Endothelial cell of umbilical vein (primary cell): ENCODE results near the gene CIP2A. TPM values are rescaled to one million over a fixed set of nuclear protein-coding genes. Genes with fewer than 3 reads are reported as not detected.

ENCODE experiments used
- BruUV-seq: library from RNA; stranded (reverse); fragments of 400-500 nt; replicated peaks from 2 replicates; lab custom pipeline; 2021; lab: Mats Ljungman, UMichigan
- CTCF ChIA-PET: fragments of 300-600, 350-600 bp; sonication (Branson Sonifier 250); formaldehyde crosslinking; loops from one replicate; lab custom pipeline; 2021; ENCODE audit warnings: antibody characterized with exemption, inconsistent platforms; lab: Charles Lee
- POLR2A ChIA-PET: fragments of 300-600, 350-600 bp; sonication (Branson Sonifier 250); formaldehyde crosslinking; loops from one replicate; lab custom pipeline; 2021; ENCODE audit warnings: antibody characterized with exemption, inconsistent platforms; lab: Charles Lee
- DNase-seq: peaks from one replicate; pipeline ENCODE4 v3.0.0-alpha.2; 2011; ENCODE audit warnings: low read depth, low spot score
- FAIRE-seq: peaks from 2 replicates; lab custom pipeline; 2011; peaks lifted over from hg19 to GRCh38; lab: Jason Lieb, UNC
- H2AFZ ChIP-seq: 2 replicates; pipeline ENCODE4 v1.6.0; 2012; ENCODE audit warnings: low read depth, low read length, control low read depth, inconsistent platforms
- H3K27ac ChIP-seq: 2 replicates; pipeline ENCODE4 v1.5.1; 2011; ENCODE audit warnings: low read depth, mild to moderate bottlenecking, control low read depth, low read length, moderate library complexity; ENCODE audit not compliant: insufficient read depth
- H3K27me3 ChIP-seq, 2 experiments: 2 replicates each; pipeline versions ENCODE4 v1.6.0 to v1.6.1; 2011; ENCODE audit warnings: low read length in 2 of 2, mixed read lengths in 1 of 2; ENCODE audit not compliant: control insufficient read depth in 2 of 2, insufficient read depth in 2 of 2
- H3K36me3 ChIP-seq, 2 experiments: 2 replicates in 1 of 2; 3 replicates in 1 of 2; pipeline ENCODE4 v1.5.1; 2011; ENCODE audit warnings: low read length in 2 of 2, mild to moderate bottlenecking in 1 of 2, moderate library complexity in 1 of 2; ENCODE audit not compliant: control insufficient read depth in 2 of 2, insufficient read depth in 2 of 2; ENCODE audit errors: extremely low read depth in 1 of 2
- H3K4me1 ChIP-seq: 3 replicates; pipeline ENCODE4 v1.5.1; 2011; ENCODE audit warnings: mild to moderate bottlenecking, low read length; ENCODE audit not compliant: control insufficient read depth, insufficient read depth; ENCODE audit errors: extremely low read depth
- H3K4me2 ChIP-seq: 2 replicates; pipeline ENCODE4 v1.6.1; 2011; ENCODE audit warnings: low read length, control low read depth, mixed read lengths; ENCODE audit not compliant: insufficient read depth
- H3K4me3 ChIP-seq, 3 experiments: fragments of 200-600 bp in 1 of 3; sonication (generic), shearing (Covaris generic) in 1 of 3; replicated peaks in 1 of 3; 2 replicates each; pipeline ENCODE4 v1.5.1; 2011 to 2016; ENCODE audit warnings: control low read depth in 3 of 3, low read length in 3 of 3, mild to moderate bottlenecking in 2 of 3, inconsistent platforms in 1 of 3, low read depth in 1 of 3, moderate library complexity in 1 of 3; ENCODE audit not compliant: insufficient read depth in 1 of 3
- H3K79me2 ChIP-seq: 2 replicates; pipeline ENCODE4 v1.6.0; 2012; ENCODE audit warnings: low read length, inconsistent platforms; ENCODE audit not compliant: control insufficient read depth, insufficient read depth
- H3K9ac ChIP-seq: replicated peaks from 2 replicates; pipeline ENCODE3; 2011; ENCODE audit warnings: low read length, control low read depth; ENCODE audit not compliant: insufficient read depth; ENCODE audit errors: extremely low read depth
- H3K9me1 ChIP-seq: replicated peaks from 3 replicates; pipeline ENCODE4 v1.6.0; 2011; ENCODE audit warnings: mild to moderate bottlenecking, low read length; ENCODE audit not compliant: control insufficient read depth, insufficient read depth; ENCODE audit errors: extremely low read depth
- H3K9me3 ChIP-seq: replicated peaks from 2 replicates; pipeline ENCODE4 v1.5.1; 2012; ENCODE audit warnings: low read length, inconsistent platforms; ENCODE audit not compliant: control insufficient read depth, insufficient read depth
- H4K20me1 ChIP-seq: replicated peaks from 2 replicates; pipeline ENCODE3; 2011; ENCODE audit warnings: mild to moderate bottlenecking, low read length; ENCODE audit not compliant: control insufficient read depth, insufficient read depth; ENCODE audit errors: extremely low read depth
- CTCF ChIP-seq, 2 donors: IDR thresholded peaks; 1 replicate in 1 of 2; 2 replicates in 1 of 2; pipeline ENCODE4 v1.5.1; 2011; ENCODE audit warnings: low read length in 2 of 2, mild to moderate bottlenecking in 2 of 2, moderate library complexity in 2 of 2, control low read depth in 1 of 2, inconsistent platforms in 1 of 2, low read depth in 1 of 2; ENCODE audit not compliant: insufficient read depth in 1 of 2; ENCODE audit errors: extremely low read depth in 1 of 2
- EZH2 ChIP-seq: IDR thresholded peaks from 2 replicates; pipeline ENCODE4 v1.6.1; 2012; ENCODE audit warnings: borderline replicate concordance, low read depth, mild to moderate bottlenecking, moderate library complexity, low read length, inconsistent platforms; ENCODE audit not compliant: severe bottlenecking
- FOS ChIP-seq: IDR thresholded peaks from 2 replicates; pipeline ENCODE4 v1.6.1; 2011; ENCODE audit warnings: mild to moderate bottlenecking, low read length, moderate library complexity, borderline replicate concordance; ENCODE audit not compliant: insufficient read depth
- GATA2 ChIP-seq: IDR thresholded peaks from 2 replicates; pipeline ENCODE4 v1.7.0; 2011; ENCODE audit warnings: low read depth, mild to moderate bottlenecking, moderate library complexity, mixed read lengths, low read length; ENCODE audit not compliant: insufficient read length, insufficient read depth
- JUN ChIP-seq: IDR thresholded peaks from 2 replicates; pipeline ENCODE4 v1.6.1; 2011; ENCODE audit warnings: borderline replicate concordance, low read depth; ENCODE audit not compliant: insufficient read length, insufficient read depth
- MAX ChIP-seq: IDR thresholded peaks from 2 replicates; pipeline ENCODE4 v1.6.1; 2011; ENCODE audit not compliant: insufficient read depth, insufficient read length
- MYC ChIP-seq: IDR thresholded peaks from one replicate; pipeline ENCODE4 v1.6.1; 2011; ENCODE audit warnings: mild to moderate bottlenecking, low read depth, low read length
- POLR2A ChIP-seq: IDR thresholded peaks from 2 replicates; pipeline ENCODE4 v1.6.1; 2012; ENCODE audit warnings: low read depth, mild to moderate bottlenecking, control low read depth, low read length
- POLR2AphosphoS5 ChIP-seq: IDR thresholded peaks from 2 replicates; pipeline ENCODE4 v1.6.1; 2012; ENCODE audit warnings: low read depth, mild to moderate bottlenecking, control low read depth, low read length, moderate library complexity; ENCODE audit not compliant: insufficient read depth
- dilution Hi-C: fragments of 300-500 bp; cut with MboI; formaldehyde crosslinking; loops from one replicate; pipeline ENCODE4 v1.15.0; 2019; ENCODE audit warnings: low sequenced_read_pairs; ENCODE audit not compliant: extremely low pct_ligation_motif_present
- intact Hi-C: fragments of 100-400 bp; cut with micrococcal nuclease; formaldehyde crosslinking; loops from one replicate; pipeline ENCODE4 v1.10.0; 2022
- polyA plus RNA-seq, 4 experiments: library from polyadenylated mRNA; depleted of rRNA in 3 of 4; stranded (reverse) in 3 of 4; unstranded in 1 of 4; fragments of >200 nt; gene quantifications; 2 replicates each; pipeline versions ENCODE4 v1.2.1 to v1.2.3, GENCODE V29; 2011 to 2012; ENCODE audit warnings: missing spikeins in 1 of 4
- total RNA-seq: library from RNA; stranded (reverse); gene quantifications from 2 replicates; pipeline ENCODE4 v1.2.3, GENCODE V29; 2021

The CIP2A gene
- total and polyA plus RNA-seq, 2 donors (not counting 3 experiments of a cell fraction or from before 2014, with no cell fraction given) = 9.4 to 33.7 TPM

- Histone ChIP-seq H3K36me3 (no peaks in the 10 kb centered on the region), H3K4me1 (no peaks in the 10 kb centered on the region), H4K20me1 (no peaks in the 10 kb centered on the region), H3K9ac (no peak overlapping the region), H3K27ac (no peak overlapping the region), H3K9me1 (no peaks in the 10 kb centered on the region), H3K4me2 (no peak overlapping the region), H3K27me3 (peaks cover 0 to 9% of the 10 kb centered on the region in 2 experiments), H3K4me3 (no peak overlapping the region), H2AFZ (no peak overlapping the region), H3K9me3 (no peaks in the 10 kb centered on the region), H3K79me2 (no peaks in the 10 kb centered on the region)
- no TSS peak for BruUV-seq
- FAIRE-seq = no peak
- ChIA-PET CTCF (interaction anchor here (1.0 to 1.2 kb wide), 3 partner anchors 14 to 41 kb away, joined by 3 read pairs; no protein-coding TSS in a partner anchor), POLR2A (no interaction called here)
- dilution Hi-C loops (no loop called here), intact Hi-C loops (no loop called here)
- no peak for DNase-seq
- TF ChIP-seq JUN (no peak), MYC (no peak), FOS (no peak), POLR2AphosphoS5 (no peak), MAX (no peak), EZH2 (no peak), CTCF (IDR thresholded peaks at IDR 0.05; ENCODE audit: extremely low read depth in 1 of 2, insufficient read depth in 1 of 2, low read depth in 1 of 2, low read length in 2 of 2) (no peak), GATA2 (no peak), POLR2A (no peak)
These were observed 77.7 kb downstream of the CIP2A start for GRCh38 chr3:108511490-108511889.
